ENCODE measurements around the gene MYOM1.
"Not testable (repeated sequence)": the region's sequence is repeated elsewhere in the genome, so short reads cannot be mapped to it uniquely, and the experiment has no call there.

Gene MYOM1

GRCh38 chr18:3218819-3219218 lies 949 bp downstream of the MYOM1 start:
- no peak for DNase-seq (ENCODE audit: low read depth)

DNA sequence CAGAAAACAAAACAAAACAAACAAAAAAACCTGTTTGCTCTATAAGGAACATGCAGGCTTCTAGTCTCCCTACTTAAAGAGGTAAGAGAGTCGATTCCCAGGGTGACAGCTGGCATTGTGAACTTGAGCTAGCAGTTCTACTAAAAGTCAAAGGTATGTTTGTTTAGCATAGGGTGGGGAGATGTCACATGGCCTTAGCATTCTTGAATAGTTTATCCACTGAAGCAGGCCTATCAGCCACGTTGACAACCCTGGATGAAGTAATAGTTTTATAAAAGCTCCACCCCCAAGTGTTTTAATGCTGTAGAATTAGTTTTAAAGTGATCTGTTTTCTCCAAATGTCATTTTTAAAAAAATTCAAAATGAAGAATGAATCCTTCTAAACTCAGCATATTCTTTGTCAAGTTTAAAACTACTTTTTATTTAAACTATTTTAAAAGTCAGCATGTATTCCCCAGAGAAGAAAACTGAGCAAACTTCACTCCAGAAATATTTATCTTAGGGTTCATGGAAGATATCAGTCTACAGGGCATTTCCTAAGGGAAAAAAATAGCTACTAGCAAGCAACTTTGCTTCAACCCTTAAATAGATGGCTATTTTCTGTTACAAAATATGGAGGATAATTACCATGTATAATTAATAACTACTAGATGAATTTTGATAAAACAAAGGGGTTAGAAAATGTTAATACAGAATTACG lies 1.7 kb downstream of the MYOM1 start:
- DNase-seq (ENCODE audit: low read depth): no peak

- DNase-seq (ENCODE audit: low read depth): no peak
These were observed 2.8 kb downstream of the MYOM1 start for GRCh38 chr18:3216987-3217386.

- no peak for DNase-seq (ENCODE audit: low read depth)
These were observed 4.7 kb downstream of the MYOM1 start for GRCh38 chr18:3214855-3215637.

- DNase-seq (ENCODE audit: low read depth): no peak
These were observed 6.3 kb downstream of the MYOM1 start for GRCh38 chr18:3213300-3214059.

GRCh38 chr18:3212657-3213056 lies 7.1 kb downstream of the MYOM1 start:
- no peak for DNase-seq (ENCODE audit: low read depth)

DNA sequence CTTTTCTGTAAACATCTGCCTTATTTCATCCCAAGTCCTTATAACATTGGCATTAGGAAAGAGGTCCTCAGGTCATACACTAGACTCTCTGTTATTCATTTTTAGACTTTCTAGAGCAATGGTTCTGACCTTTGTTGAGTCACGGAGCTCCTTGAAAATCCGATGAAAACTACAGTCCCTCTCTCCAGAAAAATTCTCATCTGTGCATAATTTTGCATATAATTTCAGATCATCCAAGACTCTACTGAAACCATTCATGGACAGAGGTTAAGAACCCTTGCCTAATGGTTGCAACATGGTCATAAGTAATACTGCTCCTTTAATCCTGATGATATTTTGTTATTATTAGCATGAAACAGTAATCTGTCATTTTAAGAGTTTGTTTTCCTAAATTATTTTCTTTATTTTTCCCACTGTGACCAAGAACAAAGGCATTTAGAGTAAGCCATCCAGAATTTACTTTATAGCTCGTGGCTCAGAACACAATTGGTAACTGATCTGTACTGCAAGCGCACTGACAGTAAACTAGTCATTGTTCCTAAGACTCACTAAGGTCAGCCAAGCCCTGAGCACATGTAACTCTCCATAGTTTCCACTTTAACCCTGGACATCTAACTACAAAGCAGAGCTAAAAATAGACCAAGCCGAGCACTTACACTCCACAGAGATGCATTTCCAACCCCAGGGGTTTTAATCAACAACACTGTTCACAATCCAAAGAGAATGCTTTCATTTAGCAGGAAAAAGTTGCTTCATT lies 8.4 kb downstream of the MYOM1 start:
- no peak for DNase-seq (ENCODE audit: low read depth)

DNA sequence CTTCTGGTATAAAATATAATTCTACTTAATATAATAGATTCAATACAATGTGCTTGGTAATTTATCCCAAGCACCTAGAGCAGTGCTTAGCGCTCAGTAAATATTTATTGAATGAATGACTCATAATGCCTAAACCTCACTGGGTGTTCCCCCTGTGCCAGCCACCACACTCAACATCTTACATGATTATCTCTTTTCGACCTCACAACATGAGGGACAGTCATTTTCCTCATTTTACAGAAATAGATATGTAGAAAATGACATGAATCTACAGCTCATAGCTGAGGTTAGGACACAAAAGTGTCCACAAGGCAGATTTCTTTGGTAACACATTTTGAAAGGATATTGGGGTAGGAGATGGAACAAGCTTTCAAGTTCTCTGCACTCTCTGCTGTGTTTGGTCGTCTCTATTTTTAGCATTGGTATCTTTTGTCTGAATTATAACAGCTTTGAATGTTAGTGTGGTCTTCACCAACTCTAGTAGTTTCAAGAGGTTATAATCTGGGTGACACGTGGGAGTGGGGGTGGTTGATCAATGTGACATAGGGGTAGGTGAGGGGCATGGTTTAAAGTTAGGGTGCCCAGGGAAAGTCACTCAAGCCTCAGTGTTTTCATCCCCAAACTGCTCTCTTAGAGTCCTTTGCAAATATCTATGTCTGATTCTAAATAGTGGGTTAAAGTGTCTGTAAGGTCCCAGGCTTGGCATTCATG lies 9.8 kb downstream of the MYOM1 start:
- no peak for DNase-seq (ENCODE audit: low read depth)

- DNase-seq (ENCODE audit: low read depth): no peak
These were observed 12.2 kb downstream of the MYOM1 start for GRCh38 chr18:3207565-3207964.

DNA sequence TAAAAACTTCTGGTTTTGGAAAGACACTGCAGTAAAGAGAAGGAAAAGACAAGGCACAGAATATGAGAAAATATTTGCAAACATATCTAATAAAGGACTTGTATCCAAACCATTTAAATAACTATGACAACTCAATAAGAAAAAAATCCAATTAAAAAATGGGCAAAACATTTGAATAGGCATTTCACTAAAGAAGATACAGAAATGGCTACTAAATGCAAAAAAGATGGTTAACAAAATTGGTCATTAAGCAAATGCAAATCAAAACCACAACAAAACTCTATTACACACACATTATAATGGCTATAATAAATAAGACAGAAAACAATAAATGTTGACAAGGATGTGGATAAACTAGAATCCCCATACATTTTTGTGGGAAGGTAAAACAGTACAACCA lies 14.5 kb downstream of the MYOM1 start:
- no peak for DNase-seq (ENCODE audit: low read depth)

DNA sequence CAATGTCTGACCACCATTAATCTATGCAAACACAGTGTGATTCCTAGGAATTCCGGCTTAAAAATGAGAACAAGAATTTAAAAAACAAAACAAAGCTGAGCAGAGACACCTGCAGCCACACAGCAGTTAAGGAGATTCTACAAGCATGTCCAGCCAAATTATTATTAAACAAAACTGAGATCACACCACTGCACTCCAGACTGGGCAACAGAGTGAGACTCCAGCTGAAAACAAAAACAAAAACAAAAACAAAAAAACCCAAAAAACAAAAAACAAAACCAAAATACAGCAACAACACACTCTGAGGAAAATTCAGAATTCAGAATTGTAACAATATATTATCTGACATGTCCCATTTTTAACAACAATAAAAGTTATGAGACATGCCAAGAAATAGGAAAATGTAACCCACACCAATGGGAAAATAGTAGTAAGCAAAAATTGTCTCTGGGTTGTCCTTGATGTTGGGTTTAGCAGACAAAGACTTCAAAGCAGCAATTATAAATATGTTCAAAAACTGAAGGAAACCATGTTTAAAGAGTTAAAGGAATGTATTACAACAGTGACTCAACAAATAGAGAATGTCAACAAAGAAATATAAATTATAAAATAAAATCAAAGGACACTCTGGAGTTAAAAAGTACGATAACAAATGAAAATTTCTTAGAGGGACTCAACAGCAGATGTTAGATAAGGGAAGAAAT lies 19.7 kb downstream of the MYOM1 start:
- DNase-seq (ENCODE audit: low read depth): no peak

DNA sequence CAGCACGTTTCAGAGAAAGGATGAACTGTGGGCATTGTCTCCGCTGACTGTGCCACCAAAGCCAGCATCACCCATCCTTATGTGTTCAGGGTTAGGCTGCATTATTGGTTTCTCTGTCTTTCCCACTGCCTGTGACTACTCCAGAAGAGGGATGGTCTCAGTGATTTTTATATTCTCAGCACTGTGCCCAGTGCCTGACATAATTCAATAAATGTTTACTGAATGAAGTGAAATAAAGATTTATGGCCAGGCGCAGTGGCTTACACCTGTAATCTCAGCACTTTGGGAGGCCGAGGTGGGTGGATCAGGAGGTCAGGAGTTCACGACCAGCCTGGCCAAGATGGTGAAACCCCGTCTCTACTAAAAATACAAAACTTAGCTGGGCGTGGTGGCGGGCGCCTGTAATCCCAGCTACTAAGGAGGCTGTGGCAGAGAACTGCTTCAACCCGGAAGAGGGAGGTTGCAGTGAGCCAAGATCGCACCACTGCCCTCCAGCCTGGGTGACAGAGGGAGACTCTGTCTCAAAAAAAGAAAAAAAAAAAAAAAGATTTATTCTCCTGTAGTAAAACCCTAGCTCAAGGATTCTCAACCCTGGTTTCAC lies 21.4 kb downstream of the MYOM1 start:
- DNase-seq (ENCODE audit: low read depth): not testable (repeated sequence)

DNA sequence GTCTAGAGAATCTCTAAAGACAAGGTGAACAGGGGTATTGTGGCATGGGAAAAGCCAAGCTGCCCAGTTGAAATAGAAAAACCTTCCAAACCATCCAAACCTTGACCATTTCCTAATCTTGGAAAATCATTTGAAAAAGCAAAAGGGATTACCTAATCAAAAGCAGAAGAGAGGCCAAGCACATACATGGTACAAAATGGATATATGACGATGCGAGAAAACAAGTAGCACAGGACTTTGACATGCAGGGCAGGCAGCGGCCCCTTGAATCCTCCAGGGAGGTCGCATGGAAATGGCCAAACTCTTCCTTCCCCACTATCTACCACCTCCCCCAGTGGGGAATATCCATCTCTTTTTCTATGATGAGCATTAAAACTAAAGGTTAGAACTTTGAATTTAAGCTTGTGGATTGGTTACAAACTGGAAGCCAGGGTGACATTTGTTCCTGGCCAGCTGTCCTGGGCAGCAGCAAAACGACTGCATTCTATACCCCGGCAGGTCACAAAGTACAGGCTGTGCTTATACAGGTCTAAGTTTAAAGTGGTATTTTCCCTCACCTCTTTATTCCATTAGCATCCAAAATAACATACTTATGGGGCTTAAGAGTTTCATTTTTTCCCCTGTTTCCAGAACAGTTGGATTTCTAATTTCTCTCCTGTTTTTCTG lies 24.7 kb downstream of the MYOM1 start:
- DNase-seq (ENCODE audit: low read depth): no peak

DNA sequence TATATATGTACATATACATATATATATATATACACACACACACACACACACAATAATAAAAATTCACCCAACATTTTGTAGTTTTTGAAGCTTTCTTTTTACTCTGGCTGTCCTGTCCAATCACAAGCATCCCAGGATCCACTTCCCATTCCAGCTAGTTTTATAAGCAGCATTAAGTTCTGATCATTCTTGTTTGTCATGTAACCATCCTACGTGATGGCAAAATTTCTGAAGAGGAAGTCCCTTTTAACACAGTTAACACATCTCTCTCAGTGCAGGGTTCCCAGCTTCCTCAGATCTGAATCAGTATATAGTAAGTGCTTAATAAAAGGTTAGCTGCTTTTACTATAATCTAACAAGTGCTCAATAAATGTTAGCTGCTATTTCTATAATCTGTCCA lies 26.4 kb downstream of the MYOM1 start:
- no peak for DNase-seq (ENCODE audit: low read depth)

DNA sequence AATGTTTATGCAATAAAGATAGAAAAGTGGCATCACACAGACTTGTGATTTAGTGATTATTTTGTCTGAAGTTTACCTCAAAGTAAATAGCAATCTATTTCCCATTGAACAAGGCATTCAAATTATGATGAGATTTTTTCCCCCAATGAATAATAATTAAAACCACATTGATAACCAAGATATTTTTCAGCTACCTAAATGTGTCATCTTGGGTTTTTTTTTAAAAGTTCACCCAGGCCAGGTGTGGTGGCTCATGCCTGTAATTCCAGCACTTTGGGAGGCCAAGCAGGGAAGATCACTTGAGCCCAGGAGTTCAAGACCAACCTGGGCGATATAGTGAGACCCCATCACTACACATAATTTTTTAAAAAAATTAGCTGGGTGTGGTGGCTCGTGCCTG lies 27.0 kb downstream of the MYOM1 start:
- no peak for DNase-seq (ENCODE audit: low read depth)

DNA sequence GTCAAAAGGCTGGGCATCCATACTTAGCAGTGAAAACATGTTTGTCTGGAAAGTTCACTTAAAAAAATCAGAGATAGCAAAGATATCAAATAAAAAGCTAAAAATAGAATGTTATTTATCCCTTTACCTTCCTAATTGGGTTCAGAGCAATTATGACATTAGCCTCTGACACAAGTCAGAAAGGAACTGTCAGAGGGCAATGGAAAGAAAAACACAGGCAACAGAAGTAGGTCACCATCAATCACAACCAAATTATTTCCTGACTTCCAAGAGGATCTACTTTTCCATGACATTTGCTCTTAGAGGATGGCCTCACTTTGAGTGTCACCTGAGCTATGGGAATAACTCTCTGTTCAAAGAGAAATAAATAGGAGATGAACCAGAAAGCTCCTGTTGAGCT lies 27.5 kb downstream of the MYOM1 start:
- no peak for DNase-seq (ENCODE audit: low read depth)

GRCh38 chr18:3190610-3191009 lies 29.2 kb downstream of the MYOM1 start:
- DNase-seq (ENCODE audit: low read depth): no peak

- no peak for DNase-seq (ENCODE audit: low read depth)
These were observed 29.9 kb downstream of the MYOM1 start for GRCh38 chr18:3189884-3190283.

- DNase-seq (ENCODE audit: low read depth): no peak
These were observed 32.8 kb downstream of the MYOM1 start for GRCh38 chr18:3186678-3187658.
